HG03575 (cell line): Measurements from ENCODE around the gene MAGEA9B.
"Not testable (repeated sequence)": the region's sequence is repeated elsewhere in the genome, so short reads cannot be mapped to it uniquely, and the experiment has no call there.

Experiments
- ATAC-seq: cut with Tn5 transposase; IDR thresholded peaks from one replicate; pipeline ENCODE4 v1.9.1; 2021; ENCODE audit not compliant: unreplicated experiment, insufficient number of reproducible peaks, low FRiP score; ENCODE audit errors: extremely low read depth

Gene MAGEA9B

GRCh38 chrX:149585631-149586030 lies 1.6 kb downstream of the MAGEA9B start:
- not testable (repeated sequence) for ATAC-seq

GRCh38 chrX:149573456-149573855 lies 13.8 kb downstream of the MAGEA9B start:
- peak; percentile 99 for ATAC-seq

- no peak for ATAC-seq
Measured at GRCh38 chrX:149572743-149573142, 14.5 kb downstream of the MAGEA9B start.

GRCh38 chrX:149571770-149572169 lies 15.5 kb downstream of the MAGEA9B start:
- no peak for ATAC-seq

GRCh38 chrX:149570668-149571067 lies 16.6 kb downstream of the MAGEA9B start:
- ATAC-seq, result no peak

- ATAC-seq, result no peak
Measured at GRCh38 chrX:149569770-149570169, 17.5 kb downstream of the MAGEA9B start.

GRCh38 chrX:149568701-149569296 lies 18.5 kb downstream of the MAGEA9B start:
- no peak for ATAC-seq

GRCh38 chrX:149567621-149568417 lies 19.4 kb downstream of the MAGEA9B start:
- ATAC-seq, result no peak

GRCh38 chrX:149563359-149563758 lies 23.9 kb downstream of the MAGEA9B start:
- ATAC-seq, result no peak

- not testable (repeated sequence) for ATAC-seq
Measured at GRCh38 chrX:149555251-149555650, 32.0 kb downstream of the MAGEA9B start.

GRCh38 chrX:149551939-149552248 lies 35.4 kb downstream of the MAGEA9B start:
- ATAC-seq, result not testable (repeated sequence)

GRCh38 chrX:149551245-149551938 lies 35.9 kb downstream of the MAGEA9B start:
- not testable (repeated sequence) for ATAC-seq

GRCh38 chrX:149550454-149550853 lies 36.8 kb downstream of the MAGEA9B start:
- ATAC-seq, result not testable (repeated sequence)

GRCh38 chrX:149549701-149550100 lies 37.6 kb downstream of the MAGEA9B start, which contains the start of gene HSFX3:
Gene HSFX3, minus strand, starts transcription at chrX:149549924. Its CDS starts 72 bp downstream, at chrX:149549852.
- not testable (repeated sequence) for ATAC-seq

GRCh38 chrX:149547782-149548181 lies 39.5 kb downstream of the MAGEA9B start:
- ATAC-seq, result not testable (repeated sequence)

GRCh38 chrX:149546962-149547361 lies 40.3 kb downstream of the MAGEA9B start:
- not testable (repeated sequence) for ATAC-seq

GRCh38 chrX:149545545-149546543 lies 41.4 kb downstream of the MAGEA9B start:
- ATAC-seq, result not testable (repeated sequence)

GRCh38 chrX:149541521-149542047 lies 45.7 kb downstream of the MAGEA9B start:
- no peak for ATAC-seq
